ENCODE measurements around the gene MYO18B.

Gene MYO18B

GRCh38 chr22:25900880-25901279, 158.9 kb downstream of the MYO18B start:
- no peak for DNase-seq (ENCODE audit: low spot score)

GRCh38 chr22:25902402-25902801, 160.4 kb downstream of the MYO18B start:
- DNase-seq (ENCODE audit: low spot score), result no peak

- no peak for DNase-seq (ENCODE audit: low spot score)
Measured at GRCh38 chr22:25903294-25903693, 161.3 kb downstream of the MYO18B start.

- DNase-seq (ENCODE audit: low spot score), result no peak
Measured at GRCh38 chr22:25908212-25908611, 166.2 kb downstream of the MYO18B start.

GRCh38 chr22:25908755-25909154, 166.8 kb downstream of the MYO18B start:
- no peak for DNase-seq (ENCODE audit: low spot score)

- DNase-seq (ENCODE audit: low spot score), result no peak
Measured at GRCh38 chr22:25909614-25910387, 167.8 kb downstream of the MYO18B start.

GRCh38 chr22:25911243-25911972, 169.4 kb downstream of the MYO18B start:
- no peak for DNase-seq (ENCODE audit: low spot score)

- no peak for DNase-seq (ENCODE audit: low spot score)
Measured at GRCh38 chr22:25919452-25919851, 177.5 kb downstream of the MYO18B start.

- no peak for DNase-seq (ENCODE audit: low spot score)
Measured at GRCh38 chr22:25922141-25922540, 180.2 kb downstream of the MYO18B start.

- DNase-seq (ENCODE audit: low spot score), result no peak
Measured at GRCh38 chr22:25923914-25924313, 181.9 kb downstream of the MYO18B start.

- DNase-seq (ENCODE audit: low spot score), result no peak
Measured at GRCh38 chr22:25928038-25928437, 186.1 kb downstream of the MYO18B start.

- no peak for DNase-seq (ENCODE audit: low spot score)
Measured at GRCh38 chr22:25929321-25929878, 187.4 kb downstream of the MYO18B start.

GRCh38 chr22:25930083-25930482, 188.1 kb downstream of the MYO18B start:
- no peak for DNase-seq (ENCODE audit: low spot score)

GRCh38 chr22:25930788-25931310, 188.9 kb downstream of the MYO18B start:
- no peak for DNase-seq (ENCODE audit: low spot score)

GRCh38 chr22:25933158-25933788, 191.3 kb downstream of the MYO18B start:
- DNase-seq (ENCODE audit: low spot score), result no peak

GRCh38 chr22:25935266-25936058, 193.5 kb downstream of the MYO18B start:
- DNase-seq (ENCODE audit: low spot score), result no peak

GRCh38 chr22:25938151-25938550, 196.2 kb downstream of the MYO18B start:
- DNase-seq (ENCODE audit: low spot score), result no peak

GRCh38 chr22:25939384-25939783, 197.4 kb downstream of the MYO18B start:
- DNase-seq (ENCODE audit: low spot score), result no peak

- no peak for DNase-seq (ENCODE audit: low spot score)
Measured at GRCh38 chr22:25940479-25940878, 198.5 kb downstream of the MYO18B start.

- no peak for DNase-seq (ENCODE audit: low spot score)
Measured at GRCh38 chr22:25941365-25941960, 199.5 kb downstream of the MYO18B start.
